IMR-90 (cell line): ENCODE data around the gene RFX2. TPM values are rescaled to one million over a fixed set of nuclear protein-coding genes. Genes with fewer than 3 reads are reported as not detected.

ENCODE experiments used
- ATAC-seq: fragments of 200-7000 bp; cut with Tn5 transposase; 2 replicates; pipeline ENCODE4 v1.9.1; 2020; ENCODE audit warnings: low read depth, mild to moderate bottlenecking, moderate library complexity
- BruUV-seq: library from RNA; stranded (reverse); fragments of 400-500 nt; replicated peaks from 2 replicates; lab custom pipeline; 2021; lab: Mats Ljungman, UMichigan
- CTCF ChIA-PET: fragments of 300-600 bp; formaldehyde crosslinking; extraction: SDS; loops from one replicate; lab custom pipeline; 2021; ENCODE audit warnings: antibody characterized with exemption; lab: Yijun Ruan, JAX
- POLR2A ChIA-PET: fragments of 300-600 bp; sonication (Branson Sonifier 250); formaldehyde crosslinking; loops from one replicate; lab custom pipeline; 2022; ENCODE audit warnings: antibody characterized with exemption; ENCODE audit not compliant: unreplicated experiment; lab: Charles Lee
- DNase-seq: peaks from one replicate; pipeline ENCODE4 v3.0.0; 2013
- H2AFZ ChIP-seq: replicated peaks from 2 replicates; pipeline ENCODE3; 2013; ENCODE audit warnings: low read length, mild to moderate bottlenecking; ENCODE audit not compliant: poor library complexity
- H2AK5ac ChIP-seq: 2 replicates; pipeline ENCODE4 v1.6.1; 2013; ENCODE audit warnings: low read depth, low read length, inconsistent platforms
- H2AK9ac ChIP-seq: replicated peaks from 2 replicates; pipeline ENCODE3; 2013; ENCODE audit warnings: mild to moderate bottlenecking, low read depth, low read length, moderate library complexity; ENCODE audit not compliant: poor library complexity
- H2BK120ac ChIP-seq: 2 replicates; pipeline ENCODE4 v1.6.1; 2013; ENCODE audit warnings: low read depth, low read length, inconsistent platforms
- H2BK15ac ChIP-seq: 3 replicates; pipeline ENCODE4 v1.6.1; 2013; ENCODE audit warnings: low read depth, low read length, inconsistent platforms
- H2BK20ac ChIP-seq: 2 replicates; pipeline ENCODE4 v1.6.1; 2013; ENCODE audit warnings: low read depth, mild to moderate bottlenecking, inconsistent platforms, low read length, moderate library complexity
- H2BK5ac ChIP-seq: 2 replicates; pipeline ENCODE4 v1.6.1; 2013; ENCODE audit warnings: mild to moderate bottlenecking, low read depth, low read length, inconsistent platforms; ENCODE audit not compliant: poor library complexity, severe bottlenecking
- H3K14ac ChIP-seq: replicated peaks from 2 replicates; pipeline ENCODE4 v1.6.1; 2013; ENCODE audit warnings: low read depth, low read length, inconsistent platforms
- H3K18ac ChIP-seq: 2 replicates; pipeline ENCODE4 v1.6.1; 2013; ENCODE audit warnings: low read depth, low read length, control low read depth
- H3K23ac ChIP-seq: 2 replicates; pipeline ENCODE4 v1.6.1; 2013; ENCODE audit warnings: low read depth, low read length, inconsistent platforms
- H3K27ac ChIP-seq: 2 replicates; pipeline ENCODE4 v1.5.1; 2013; ENCODE audit warnings: mild to moderate bottlenecking, control low read depth, low read length; ENCODE audit not compliant: insufficient read depth
- H3K27me3 ChIP-seq: 2 replicates; pipeline ENCODE4 v1.6.1; 2013; ENCODE audit warnings: low read length; ENCODE audit not compliant: control insufficient read depth, insufficient read depth
- H3K36me3 ChIP-seq: 2 replicates; pipeline ENCODE4 v1.6.1; 2013; ENCODE audit warnings: low read length, mixed read lengths; ENCODE audit not compliant: control insufficient read depth, insufficient read depth
- H3K4ac ChIP-seq: 2 replicates; pipeline ENCODE4 v1.6.1; 2013; ENCODE audit warnings: low read depth, low read length, inconsistent platforms
- H3K4me1 ChIP-seq: 2 replicates; pipeline ENCODE4 v1.6.1; 2013; ENCODE audit warnings: low read length, mixed read lengths; ENCODE audit not compliant: control insufficient read depth, insufficient read depth
- H3K4me2 ChIP-seq: 2 replicates; pipeline ENCODE4 v1.6.1; 2013; ENCODE audit warnings: low read depth, mild to moderate bottlenecking, control low read depth, low read length, moderate library complexity
- H3K4me3 ChIP-seq: 2 replicates; pipeline ENCODE4 v1.5.1; 2013; ENCODE audit warnings: low read depth, mild to moderate bottlenecking, control low read depth, low read length, moderate library complexity; ENCODE audit not compliant: insufficient read depth
- H3K56ac ChIP-seq: 2 replicates; pipeline ENCODE4 v1.6.1; 2013; ENCODE audit warnings: low read length, inconsistent platforms; ENCODE audit not compliant: insufficient read depth; ENCODE audit errors: extremely low read depth
- H3K79me1 ChIP-seq, 2 experiments: 2 replicates each; pipeline ENCODE4 v1.6.1; 2013; ENCODE audit warnings: low read length in 2 of 2, inconsistent platforms in 1 of 2, low read depth in 1 of 2
- H3K9ac ChIP-seq: 2 replicates; pipeline ENCODE4 v1.6.1; 2013; ENCODE audit warnings: low read depth, low read length, control low read depth
- H3K9me1 ChIP-seq: 2 replicates; pipeline ENCODE4 v1.6.1; 2013; ENCODE audit warnings: low read length, inconsistent platforms; ENCODE audit not compliant: insufficient read depth
- H3K9me3 ChIP-seq: 2 replicates; pipeline ENCODE4 v1.6.1; 2013; ENCODE audit warnings: low read length; ENCODE audit not compliant: control insufficient read depth, insufficient read depth
- H4K20me1 ChIP-seq: 2 replicates; pipeline ENCODE4 v1.6.1; 2013; ENCODE audit warnings: low read length, inconsistent platforms; ENCODE audit not compliant: insufficient read depth
- H4K5ac ChIP-seq: 2 replicates; pipeline ENCODE4 v1.6.1; 2013; ENCODE audit warnings: mild to moderate bottlenecking, low read depth, low read length, control low read depth
- H4K8ac ChIP-seq, 2 experiments: 2 replicates each; pipeline ENCODE4 v1.6.1; 2013; ENCODE audit warnings: low read depth in 2 of 2, low read length in 2 of 2, control low read depth in 1 of 2, inconsistent platforms in 1 of 2
- H4K91ac ChIP-seq: 2 replicates; pipeline ENCODE4 v1.6.1; 2013; ENCODE audit warnings: low read depth, low read length, inconsistent platforms; ENCODE audit not compliant: insufficient read depth
- RCOR1 ChIP-seq: IDR thresholded peaks from 2 replicates; pipeline ENCODE4 v1.6.1; 2012; ENCODE audit warnings: mild to moderate bottlenecking, low read length, improper control_type of control experiment; ENCODE audit not compliant: insufficient replicate concordance
- WGBS, 2 experiments: methylation state at CpG; one replicate each; pipeline versions ENCODE4 v1.1.5 to v1.1.7; 2013; ENCODE audit warnings: missing lambda C conversion rate in 2 of 2; ENCODE audit not compliant: insufficient read length in 1 of 2; ENCODE audit errors: extremely low coverage in 2 of 2; 5-methylcytosine and 5-hydroxymethylcytosine counted together
- dilution Hi-C: fragments of 300-500 bp; cut with HindIII; formaldehyde crosslinking; loops from one replicate; pipeline ENCODE4 v1.14.3; 2018; ENCODE audit warnings: low sequenced_read_pairs; ENCODE audit not compliant: unreplicated experiment
- in situ Hi-C: fragments of 300-500 bp; cut with MboI; formaldehyde crosslinking; loops from 3 replicates; pipeline ENCODE4 v1.14.3; 2019; ENCODE audit warnings: low sequenced_read_pairs, inconsistent platforms, mixed read lengths
- intact Hi-C: fragments of 100-400 bp; cut with micrococcal nuclease; formaldehyde crosslinking; loops from 2 replicates; pipeline ENCODE4 v1.10.0; 2022
- polyA plus RNA-seq, 3 experiments: library from polyadenylated mRNA; depleted of rRNA; stranded (reverse); fragments of >200 nt; gene quantifications; 2 replicates each; pipeline ENCODE4 v1.2.3, GENCODE V29; 2012; ENCODE audit warnings: low replicate concordance in 1 of 3
- total RNA-seq: library from RNA; depleted of rRNA; stranded (reverse); fragments of >200 nt; gene quantifications from 2 replicates; pipeline ENCODE4 v1.2.3, GENCODE V29; 2012

Gene RFX2
- total and polyA plus RNA-seq, 2 of the 4 experiments (the other 2 are of a cell fraction): 2.2 to 4.9 TPM

DNA sequence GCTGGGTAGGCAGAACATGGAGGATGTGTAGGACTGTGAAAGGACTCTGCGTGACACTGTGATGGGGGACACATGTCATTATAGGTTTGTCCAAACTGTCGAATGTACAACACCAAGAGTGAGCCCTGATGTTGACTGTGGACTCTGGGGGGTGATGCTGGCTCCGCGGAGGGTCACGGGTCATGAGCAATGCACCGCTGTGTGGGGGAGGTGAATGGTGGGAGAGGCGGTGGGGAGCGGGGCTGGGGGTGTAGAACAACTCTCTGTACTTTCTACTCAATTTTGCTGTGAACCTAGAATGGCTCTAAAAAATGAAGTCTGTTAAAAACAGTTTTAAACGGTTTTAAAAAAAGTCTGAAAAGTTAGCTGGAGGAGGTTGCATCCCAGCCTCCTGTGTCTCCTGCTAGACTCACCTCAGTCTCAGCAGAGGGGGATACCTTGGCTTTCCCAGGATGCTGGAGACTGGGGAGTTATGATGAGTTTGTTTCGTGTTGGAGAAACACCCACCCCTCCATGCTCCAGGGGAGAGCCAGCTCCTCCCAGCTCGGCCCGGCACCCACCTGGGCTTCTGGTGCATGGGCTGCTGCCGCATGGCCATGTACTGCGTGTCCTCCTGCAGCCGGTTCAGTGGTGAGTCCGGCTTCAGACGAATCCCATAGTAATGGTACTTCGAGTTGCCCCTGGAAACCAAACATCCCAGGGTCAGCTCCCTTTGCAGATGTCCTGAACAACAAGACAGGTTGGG lies 97.7 kb downstream of the RFX2 start:
- no peaks in the 10 kb centered on the region for H3K27me3 ChIP-seq
- no peak overlapping the region for H3K14ac ChIP-seq
- no peak overlapping the region for H2BK20ac ChIP-seq
- no peak overlapping the region for H3K18ac ChIP-seq
- no peak overlapping the region for H3K9ac ChIP-seq
- H2BK5ac ChIP-seq: no peak overlapping the region
- H2AK5ac ChIP-seq: no peak overlapping the region
- H4K20me1 ChIP-seq: no peaks in the 10 kb centered on the region; the same call in 1 of the 2 replicates
- H3K4me2 ChIP-seq: no peak overlapping the region
- no peak overlapping the region for H3K4me3 ChIP-seq
- no peak overlapping the region for H2AFZ ChIP-seq
- dilution Hi-C loops: no loop called here
- no peak for TF ChIP-seq RCOR1
- H2BK15ac ChIP-seq: no peak overlapping the region
- BruUV-seq: no TSS peak
- CTCF ChIA-PET: interaction anchor here (1.7 kb wide), 1 partner anchor 10 kb away, joined by 4 read pairs; no protein-coding TSS in a partner anchor
- no peak for DNase-seq
- H3K4ac ChIP-seq: no peak overlapping the region
- H4K91ac ChIP-seq: no peak overlapping the region
- H2BK120ac ChIP-seq: no peak overlapping the region
- WGBS, 2 experiments: 95% methylated on average over 7 of the region's 18 CpGs; no CpG with 5 or more reads in 1 of the 2 experiments
- H4K8ac ChIP-seq: no peak overlapping the region
- no peaks in the 10 kb centered on the region for H3K36me3 ChIP-seq
- H3K9me3 ChIP-seq: no peaks in the 10 kb centered on the region
- POLR2A ChIA-PET: interaction anchor here (1.2 kb wide), 1 partner anchor 20 kb away, joined by 5 read pairs; no protein-coding TSS in a partner anchor
- no peaks in the 10 kb centered on the region for H3K9me1 ChIP-seq
- H3K79me1 ChIP-seq: no peaks in the 10 kb centered on the region
- no peak overlapping the region for H3K23ac ChIP-seq
- in situ Hi-C loops: no loop called here
- no peak overlapping the region for H4K5ac ChIP-seq
- no peak for ATAC-seq
- intact Hi-C loops: no loop called here
- H3K4me1 ChIP-seq: no peaks in the 10 kb centered on the region
- H2AK9ac ChIP-seq: no peak overlapping the region
- H3K56ac ChIP-seq: no peak overlapping the region
- H3K27ac ChIP-seq: no peak overlapping the region
